ENCODE measurements around the gene PPIF.

- TF ChIP-seq EZH2phosphoT487 (IDR thresholded peaks at IDR 0.05; ENCODE audit: insufficient read depth, low read depth) (no peak), EZH2 (IDR thresholded peaks at IDR 0.05; ENCODE audit: insufficient read depth, poor library complexity, severe bottlenecking) (no peak)
Observed at GRCh38 chr10:79386637-79387465, 39.6 kb downstream of the PPIF start.

Measured in GM23248 (cell line).